HUDEP-2 (cell line): ENCODE measurements around the gene TPST1.
"Not testable (repeated sequence)": the region's sequence is repeated elsewhere in the genome, so short reads cannot be mapped to it uniquely, and the experiment has no call there.

Experiments used
- DNase-seq, 76 experiments: peaks; one replicate each; lab custom pipeline; 2025; ENCODE audit not compliant: unreplicated experiment in 76 of 76; lab: John Stamatoyannopoulos, UW

Gene TPST1

DNA sequence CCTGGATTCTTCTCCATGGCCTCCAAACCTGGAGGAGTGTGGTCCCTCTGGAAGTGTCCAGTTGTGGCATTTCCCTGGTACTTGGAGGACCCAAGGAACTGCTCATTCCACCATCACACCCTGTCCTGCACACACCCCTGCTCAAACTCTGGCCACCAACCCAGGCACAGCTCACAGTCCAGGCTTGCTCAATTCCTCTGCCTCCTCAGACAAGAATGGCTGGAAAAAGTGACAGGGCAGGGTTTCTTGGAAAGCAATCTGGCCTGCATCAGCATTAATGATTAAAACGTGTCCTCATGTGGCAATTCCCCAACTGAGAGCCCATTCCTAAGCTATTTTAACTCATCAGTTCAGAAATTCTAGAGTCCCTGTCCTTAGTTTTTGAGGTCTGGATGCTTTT, 17.2 kb upstream of the TPST1 start:
- DNase-seq: no peak

DNA sequence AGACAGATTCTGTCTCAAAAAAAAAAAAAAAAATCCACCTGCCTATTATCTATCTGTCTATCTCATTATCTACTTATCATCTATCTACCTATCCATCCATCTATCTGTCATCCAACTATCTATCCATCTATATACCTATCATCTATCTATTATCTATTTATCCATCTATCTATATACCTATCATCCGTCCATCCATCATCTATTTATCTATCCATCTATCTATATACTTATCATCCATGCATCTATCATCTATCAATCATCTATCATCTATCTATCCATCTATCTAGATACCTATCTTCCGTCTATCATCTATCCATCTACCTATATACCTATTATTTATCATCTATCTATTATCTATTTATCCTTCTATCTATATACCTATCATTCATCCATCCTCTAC, 16.5 kb upstream of the TPST1 start:
- no peak for DNase-seq

DNA sequence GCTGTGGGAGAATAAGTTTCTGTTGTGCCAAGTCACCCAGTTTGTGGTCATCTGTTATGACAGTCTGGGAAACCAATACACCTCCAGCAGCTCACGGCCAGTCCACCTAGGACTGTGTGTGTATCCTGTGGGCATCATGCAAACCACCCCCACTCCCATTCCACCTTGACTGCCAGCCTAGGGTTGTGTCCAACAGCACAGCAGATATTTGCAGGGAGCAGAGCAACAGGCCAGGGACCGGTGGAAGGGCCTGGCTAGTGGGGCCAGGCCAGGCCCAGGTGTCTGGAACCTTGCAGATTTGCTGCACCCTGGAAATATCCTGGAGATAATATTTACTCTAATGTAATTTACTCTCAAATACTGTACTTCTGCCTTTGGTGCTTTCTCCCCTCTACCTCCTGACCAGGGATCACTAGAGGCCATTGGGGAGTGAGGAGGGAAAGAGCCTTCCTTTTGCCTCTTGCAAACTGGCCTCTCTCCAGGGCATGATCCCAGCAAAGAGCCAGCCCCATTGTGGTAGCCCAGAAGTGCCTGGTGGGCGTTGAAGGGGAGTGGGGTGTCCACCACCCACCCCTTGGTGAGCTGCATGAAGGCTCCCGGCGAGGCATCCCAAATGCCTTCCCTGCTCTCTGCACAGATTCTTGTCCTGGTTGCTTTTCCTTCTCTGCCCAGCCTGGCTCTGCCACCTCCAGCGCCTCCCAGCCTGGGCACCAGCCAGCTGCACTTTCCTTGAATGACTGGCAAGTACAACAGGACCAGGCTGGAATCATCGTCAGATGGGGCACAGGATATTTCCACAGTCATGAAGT, 15.2 kb upstream of the TPST1 start:
- no peak for DNase-seq

DNA sequence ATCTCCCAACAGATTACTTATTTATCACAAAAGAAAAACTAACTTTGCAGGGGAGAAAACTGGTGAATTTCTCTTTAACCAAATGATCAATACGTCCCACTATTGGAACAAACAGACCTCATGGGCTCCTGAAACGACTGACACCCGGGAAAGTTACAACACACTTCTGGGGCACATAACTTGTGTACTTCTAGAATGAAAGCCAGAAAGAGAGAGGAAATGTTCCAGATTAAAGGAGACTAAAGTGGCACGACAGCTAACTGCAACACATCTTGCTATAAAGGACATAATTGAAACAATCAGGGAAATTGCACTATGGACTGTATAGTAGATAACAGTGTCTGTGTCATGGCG, 14.7 kb upstream of the TPST1 start:
- DNase-seq: no peak

DNA sequence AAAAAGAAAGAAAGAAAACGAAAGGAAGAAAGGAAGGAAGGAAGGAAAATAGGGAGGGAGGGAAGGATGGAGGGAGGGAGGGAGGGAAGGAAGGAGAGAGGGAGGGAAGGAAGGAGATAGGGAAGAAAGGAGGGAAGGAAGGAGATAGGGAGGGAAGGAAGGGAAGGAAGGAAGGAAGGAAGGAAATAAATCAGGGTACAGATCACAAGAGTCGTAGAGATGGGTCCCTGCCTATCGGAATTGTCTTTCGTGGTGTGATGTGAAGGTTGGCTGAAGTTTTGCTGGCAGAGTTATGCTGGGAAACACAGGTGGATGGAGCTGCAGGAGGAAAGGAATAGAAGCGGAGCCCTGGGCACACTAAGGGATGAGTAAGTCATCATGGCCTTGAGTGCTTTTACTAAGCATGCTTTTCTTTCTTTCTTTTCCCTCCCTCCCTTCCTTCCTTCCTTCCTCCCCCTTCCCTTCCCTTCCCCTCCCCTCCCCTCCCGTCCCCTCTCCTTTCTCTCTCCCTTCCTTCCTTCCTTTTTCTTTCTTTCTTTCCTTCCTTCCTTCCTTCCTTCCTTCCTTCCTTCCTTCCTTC, 11.9 kb upstream of the TPST1 start:
- no peak for DNase-seq

DNA sequence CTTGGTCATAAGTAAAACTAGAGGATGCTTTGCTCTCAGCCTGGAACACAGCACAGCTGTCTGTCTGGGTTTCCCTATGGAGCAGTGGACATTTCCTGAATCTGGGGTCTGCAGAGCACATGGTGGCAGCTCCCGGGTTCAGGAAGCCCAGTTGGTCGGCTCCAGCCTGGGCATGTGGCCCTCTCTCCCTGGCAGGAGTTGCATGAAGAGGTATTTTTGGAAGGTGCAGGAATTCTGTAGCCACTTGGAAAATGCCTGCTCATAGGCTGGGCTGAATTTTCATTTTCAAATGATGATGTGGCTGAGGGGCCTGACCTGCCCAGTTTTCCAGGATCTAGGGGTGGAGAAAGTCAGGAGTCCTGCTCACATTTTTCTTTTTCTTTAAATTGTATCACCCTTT, 6.7 kb upstream of the TPST1 start:
- no peak for DNase-seq

DNA sequence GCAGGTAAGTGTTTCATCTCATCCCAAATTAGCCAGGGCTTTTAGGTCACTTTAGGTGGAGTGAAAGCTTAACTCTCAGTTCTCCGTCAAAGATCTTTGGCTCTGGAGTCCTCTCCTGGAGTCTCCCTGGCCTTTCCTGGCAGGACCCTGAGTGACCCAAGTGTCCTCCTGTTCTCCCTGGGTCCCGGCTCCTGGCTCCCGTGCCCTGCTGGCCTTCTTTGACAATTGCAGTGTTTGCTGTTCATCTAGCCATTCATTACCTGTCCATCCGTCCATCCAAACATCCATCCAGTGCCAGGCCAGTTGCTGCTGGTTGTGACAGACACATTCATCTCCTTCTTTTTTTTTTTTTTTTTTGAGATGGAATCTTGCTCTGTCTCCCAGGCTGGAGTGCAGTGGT, 6.2 kb upstream of the TPST1 start:
- no peak for DNase-seq

DNA sequence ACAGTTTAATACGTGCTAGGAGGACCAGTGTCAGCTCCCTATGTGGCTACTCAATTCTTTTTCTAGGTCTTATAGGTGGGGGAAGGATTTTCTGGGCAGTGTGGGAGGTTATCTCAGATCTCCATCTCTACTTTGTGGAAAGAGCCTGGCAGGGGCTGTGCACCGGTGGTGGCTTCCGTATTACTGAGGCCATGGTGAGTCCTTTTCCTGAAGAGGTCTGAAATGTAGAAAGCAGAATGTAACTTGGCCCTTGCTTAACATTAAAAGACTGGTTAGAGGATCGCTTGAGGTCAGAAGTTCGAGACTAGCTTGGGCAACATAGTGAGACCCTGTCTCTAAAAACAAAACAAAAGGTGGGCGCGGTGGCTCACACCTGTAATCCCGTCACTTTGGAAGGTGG, 2.7 kb upstream of the TPST1 start:
- DNase-seq: no peak

DNA sequence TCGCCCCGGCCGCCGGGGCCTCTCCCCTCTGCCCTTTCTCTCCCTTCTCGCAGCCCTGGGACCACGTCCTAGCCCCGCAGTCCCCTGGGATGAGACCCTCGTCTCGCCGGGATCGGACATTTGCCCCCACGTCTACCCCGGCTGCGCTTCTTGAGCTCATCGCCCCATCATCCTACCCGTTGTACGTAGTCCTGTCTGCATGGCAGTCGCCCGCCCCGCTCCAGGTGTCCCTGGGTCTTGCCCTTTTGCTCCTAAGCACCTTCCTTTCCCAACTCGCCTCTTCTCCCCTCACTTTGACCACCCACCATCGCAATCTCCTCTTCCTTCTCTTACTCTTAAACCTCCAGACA, 582 bp downstream of the TPST1 start:
- no peak for DNase-seq

DNA sequence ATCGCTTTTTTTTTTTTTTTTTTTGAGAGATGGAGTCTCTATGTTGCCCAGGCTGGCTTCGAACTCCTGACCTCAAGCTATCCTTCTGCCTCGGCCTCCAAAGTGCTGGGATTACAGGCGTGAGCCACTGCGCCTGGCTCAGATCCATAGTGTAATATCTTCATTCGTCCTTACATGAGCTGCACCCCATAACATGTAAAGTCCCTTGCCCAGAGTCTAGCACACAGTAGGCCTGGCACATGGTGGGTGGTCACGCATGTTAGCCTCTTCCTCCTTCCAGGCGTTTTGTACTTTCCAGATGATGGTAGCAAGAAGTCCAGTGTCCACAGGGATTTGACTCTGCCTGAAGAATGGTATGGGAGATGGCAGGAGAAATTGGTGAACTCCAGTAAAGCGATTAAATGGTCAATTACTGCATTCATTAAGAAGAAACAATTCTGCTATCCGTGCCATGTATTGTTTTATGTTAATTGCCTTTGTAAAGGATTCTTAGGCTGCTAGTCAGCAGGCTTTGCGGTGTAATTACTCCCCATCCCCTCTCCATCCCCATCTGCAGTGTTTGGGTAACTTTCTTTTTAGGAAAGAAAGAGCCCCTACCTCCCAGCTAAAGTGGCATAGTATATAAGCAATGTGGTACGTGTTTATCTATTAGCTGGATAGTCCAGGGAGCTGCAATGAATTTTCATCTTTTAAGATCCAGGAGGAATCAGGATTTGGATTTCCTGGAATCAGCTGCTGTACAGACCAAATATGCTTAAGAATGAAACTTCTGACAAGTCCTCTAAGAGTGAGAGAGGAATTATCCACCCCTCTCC, 1.2 kb downstream of the TPST1 start:
- no peak for DNase-seq

DNA sequence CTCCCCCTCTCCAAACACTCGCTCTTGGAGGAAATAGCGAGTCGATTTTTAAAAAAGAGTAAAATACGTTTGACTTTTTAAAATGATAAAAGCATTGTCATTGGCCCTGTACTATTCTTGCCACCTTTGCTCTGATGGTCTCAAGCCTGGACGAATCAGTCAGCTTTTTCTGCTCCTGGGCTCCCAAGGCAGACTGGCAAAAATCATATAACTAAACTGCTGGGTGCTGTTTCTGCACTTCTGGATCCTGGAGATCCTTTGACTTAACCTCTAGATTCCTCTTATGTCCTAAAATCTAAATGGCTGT, 1.8 kb downstream of the TPST1 start:
- peak in 1 of 76 experiments; percentile 1 for DNase-seq

DNA sequence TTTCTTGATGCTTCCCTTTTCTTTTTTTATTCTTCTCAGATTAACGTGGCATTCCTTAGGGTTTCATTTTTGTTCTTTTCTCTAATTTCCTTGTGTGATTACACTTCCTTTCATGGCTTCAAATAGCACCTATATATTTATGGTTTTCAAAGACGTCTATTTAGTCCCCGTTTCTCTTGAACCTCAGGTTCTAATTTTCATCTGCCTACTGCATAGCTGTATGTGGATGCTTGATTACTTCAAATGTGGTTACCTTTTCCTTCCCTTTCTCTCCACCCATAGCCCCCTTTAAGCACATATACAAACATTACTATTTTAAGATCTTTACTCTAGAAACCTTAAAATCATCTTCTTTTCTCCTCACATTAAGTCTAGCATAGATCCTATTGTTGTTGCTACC, 2.4 kb downstream of the TPST1 start:
- DNase-seq: no peak

DNA sequence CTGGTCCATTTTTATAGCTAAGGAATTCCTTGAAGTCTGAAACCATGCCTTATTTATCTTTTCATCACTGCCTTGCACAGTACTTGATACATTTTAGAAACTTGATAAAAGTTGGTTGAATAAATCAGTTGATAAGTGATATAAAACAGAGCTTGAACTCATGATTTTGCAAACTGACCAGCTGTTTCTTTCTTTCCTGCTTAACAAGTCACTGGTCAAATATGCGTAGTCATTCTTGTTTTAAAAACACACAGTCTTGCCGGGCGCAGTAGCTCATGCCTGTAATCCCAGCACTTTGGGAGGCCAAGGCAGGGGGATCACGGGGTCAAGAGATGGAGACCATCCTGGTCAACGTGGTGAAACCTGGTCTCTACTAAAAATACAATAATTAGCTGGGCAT, 6.3 kb downstream of the TPST1 start:
- DNase-seq: no peak

DNA sequence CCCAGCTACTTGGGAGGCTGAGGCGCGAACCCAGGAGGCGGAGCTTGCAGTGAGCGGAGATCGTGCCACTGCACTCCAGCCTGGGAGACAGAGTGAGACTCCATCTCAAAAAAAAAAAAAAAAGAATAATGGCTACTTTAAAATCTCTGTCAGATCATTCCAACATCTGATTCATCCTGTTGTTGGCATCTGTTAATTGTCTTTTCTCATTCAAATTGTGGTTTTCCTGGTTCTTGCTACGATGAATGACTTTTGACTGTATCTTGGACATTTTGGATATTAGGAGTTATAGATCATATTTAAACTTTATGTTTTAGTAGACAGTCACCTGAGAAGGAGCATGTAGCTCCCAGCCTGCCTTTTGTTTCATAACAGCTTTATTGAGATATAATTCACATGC, 8.5 kb downstream of the TPST1 start:
- DNase-seq: no peak

DNA sequence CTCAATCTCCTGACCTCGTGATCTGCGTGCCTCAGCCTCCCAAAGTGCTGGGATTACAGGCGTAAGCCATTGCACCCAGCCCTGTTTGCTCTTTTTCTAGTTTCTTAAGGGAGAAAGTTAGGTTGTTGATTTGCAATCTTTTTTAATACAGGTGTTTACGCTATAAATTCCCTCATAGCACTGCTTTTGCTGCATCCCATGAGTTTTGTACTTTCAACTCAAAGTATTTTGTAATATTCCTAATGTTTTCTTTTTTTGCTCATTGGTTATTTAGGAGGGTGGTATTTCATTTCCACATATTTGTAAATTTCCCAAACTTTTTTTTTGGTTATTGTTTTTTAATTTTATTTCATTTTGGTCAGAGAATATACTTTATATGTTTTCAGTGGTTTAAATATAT, 11.6 kb downstream of the TPST1 start:
- DNase-seq: no peak

DNA sequence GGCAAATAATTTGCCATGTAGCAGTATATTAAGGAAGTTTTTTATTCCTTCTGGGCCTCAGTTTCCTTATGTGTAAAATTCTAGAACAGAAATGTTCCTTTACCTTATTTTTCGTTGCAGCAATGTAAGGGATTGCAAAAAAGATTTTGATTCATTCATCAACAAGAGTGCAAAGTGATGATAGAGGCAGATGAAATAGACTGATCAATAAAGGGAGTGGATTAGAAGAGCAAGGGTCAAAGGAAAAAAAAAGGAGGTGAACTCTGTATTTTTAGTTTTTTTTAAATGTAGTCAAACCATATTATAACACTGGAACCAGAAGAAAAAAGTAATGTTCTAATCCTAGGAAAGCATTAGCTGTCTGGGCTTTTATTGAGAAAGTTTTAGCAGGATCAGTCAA, 14.7 kb downstream of the TPST1 start:
- no peak for DNase-seq

DNA sequence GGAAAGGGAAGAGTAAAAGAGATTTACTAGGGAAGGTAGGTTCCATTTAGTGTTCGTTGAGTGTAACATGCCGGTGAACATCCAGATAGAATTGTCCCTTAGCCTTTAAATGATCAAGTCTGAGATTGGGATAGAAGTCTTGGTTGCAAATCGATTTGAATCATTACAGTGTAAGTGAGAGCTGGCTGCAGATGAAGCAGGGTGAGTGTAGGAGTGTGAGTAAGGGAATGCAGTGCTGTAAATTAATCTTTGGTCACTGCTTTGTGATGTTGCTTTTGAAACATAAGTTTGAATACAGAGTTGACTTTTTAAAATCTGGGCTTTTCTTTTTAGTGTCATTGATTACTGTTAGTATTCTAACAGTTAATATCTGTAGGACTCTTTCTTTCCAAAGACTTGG, 16.3 kb downstream of the TPST1 start:
- no peak for DNase-seq

DNA sequence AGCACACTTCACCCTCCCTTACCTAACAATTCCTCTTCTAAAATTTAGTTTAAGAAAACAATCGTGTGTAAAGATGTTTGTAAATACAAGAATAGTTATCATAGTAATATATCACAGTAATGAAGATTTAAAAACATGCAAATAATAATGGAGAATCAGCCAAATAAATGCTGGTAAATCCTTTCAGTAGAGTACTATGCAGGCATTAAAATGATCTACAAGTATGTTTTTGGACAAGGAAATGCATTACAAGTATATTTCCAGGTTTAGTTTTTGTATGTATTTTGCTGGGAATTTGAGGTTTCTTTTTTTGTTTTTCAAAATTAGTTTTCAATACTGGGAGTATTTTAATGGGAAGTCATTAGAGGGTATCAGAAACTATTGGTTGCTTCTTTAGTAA, 22.7 kb downstream of the TPST1 start:
- DNase-seq: no peak

DNA sequence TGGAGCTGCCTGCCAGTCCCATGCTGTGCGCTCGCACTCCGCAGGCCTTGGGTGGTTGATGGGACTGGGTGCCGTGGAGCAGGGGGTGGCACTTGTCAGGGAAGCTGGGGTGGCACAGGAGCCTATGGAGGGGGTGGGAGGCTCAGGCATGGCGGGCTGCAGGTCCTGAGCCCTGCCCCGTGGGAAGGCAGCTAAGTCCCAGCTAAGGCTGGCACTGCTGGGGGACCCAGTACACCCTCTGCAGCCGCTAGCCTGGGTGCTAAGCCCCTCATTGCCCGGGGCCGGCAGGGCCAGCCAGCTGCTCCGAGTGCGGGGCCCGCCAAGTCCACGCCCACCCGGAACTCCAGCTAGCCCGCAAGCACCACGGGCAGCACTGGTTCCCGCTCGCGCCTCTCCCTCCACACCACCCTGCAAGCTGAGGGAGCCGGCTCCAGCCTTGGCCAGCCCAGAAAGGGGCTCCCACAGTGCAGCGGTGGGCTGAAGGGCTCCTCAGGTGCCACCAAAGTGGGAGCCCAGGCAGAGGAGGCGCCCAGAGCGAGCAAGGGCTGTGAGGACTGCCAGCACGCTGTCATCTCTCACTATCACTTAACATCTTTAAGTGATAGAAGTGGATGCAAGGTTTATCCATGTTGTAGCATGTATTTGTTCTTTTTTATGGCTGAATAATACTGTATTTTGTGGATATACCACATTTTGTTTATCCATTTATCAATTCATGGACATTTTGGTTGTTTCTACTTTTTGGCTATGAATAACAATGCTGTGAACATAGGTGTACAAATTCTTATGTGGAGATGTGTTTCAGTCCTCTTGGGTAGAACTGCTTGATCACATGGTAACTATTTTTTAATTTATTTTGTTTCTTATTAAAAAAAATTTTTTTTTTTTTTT, 26.4 kb downstream of the TPST1 start:
- not testable (repeated sequence) for DNase-seq

DNA sequence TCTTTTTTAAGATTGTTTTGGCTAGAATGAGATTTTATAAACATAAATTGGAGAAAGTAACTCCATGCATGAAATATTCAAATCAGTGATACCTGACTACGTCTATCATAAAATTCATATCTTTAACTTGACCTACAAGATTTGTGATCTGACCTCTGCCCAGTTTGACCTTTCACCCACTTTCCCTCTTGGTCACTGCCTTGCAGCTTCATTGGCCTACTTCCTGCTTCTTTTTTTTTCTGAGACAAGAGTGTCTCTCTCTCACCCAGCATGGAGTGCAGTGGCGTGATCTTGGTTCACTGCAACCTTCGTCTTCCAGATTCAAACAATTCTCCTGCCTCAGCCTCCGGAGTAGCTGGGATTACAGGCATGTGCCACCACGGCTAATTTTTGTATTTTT, 28.5 kb downstream of the TPST1 start:
- no peak for DNase-seq

DNA sequence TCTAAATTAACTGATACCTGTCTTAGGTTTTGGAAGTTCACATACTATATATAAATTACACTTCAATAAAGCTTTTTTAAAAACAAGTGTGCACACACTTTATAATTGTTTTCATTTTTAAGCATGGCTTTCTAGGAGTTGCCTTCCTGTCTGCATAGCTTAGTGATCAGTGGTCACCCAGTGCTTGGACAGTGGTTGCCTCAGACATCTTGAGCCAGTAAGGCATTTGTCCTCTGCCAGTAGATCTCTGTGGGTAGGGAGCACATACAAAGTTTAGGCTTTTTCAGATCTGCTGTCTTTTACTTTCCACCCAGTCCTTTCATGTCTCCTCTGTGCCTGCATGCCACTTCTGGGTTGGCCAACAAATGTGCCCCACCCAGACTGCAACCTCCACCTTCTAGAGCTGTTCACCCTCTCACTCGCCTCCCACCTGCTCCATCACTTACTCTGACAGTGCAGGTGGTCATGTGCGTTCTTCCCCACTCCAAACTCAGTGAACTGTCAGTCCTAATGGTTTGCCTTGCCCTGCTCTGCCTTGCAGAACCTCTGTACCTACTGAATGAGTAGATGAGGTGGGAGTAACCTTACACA, 31.7 kb downstream of the TPST1 start:
- DNase-seq: no peak
